Smooth muscle cell (in vitro differentiated cells): ENCODE measurements around the gene FRS3. TPM values are rescaled to one million over a fixed set of nuclear protein-coding genes. Genes with fewer than 3 reads are reported as not detected.

Experiments used
- DNase-seq: peaks from one replicate; lab custom pipeline; 2025; ENCODE audit not compliant: unreplicated experiment; lab: John Stamatoyannopoulos, UW
- H2AFZ ChIP-seq: fragments of 200-600 bp; sonication (generic); 2 replicates; pipeline ENCODE4 v1.6.0; 2016; ENCODE audit warnings: antibody characterized with exemption, low read depth, mild to moderate bottlenecking
- H3F3A ChIP-seq: fragments of 200-600 bp; sonication (generic); 2 replicates; pipeline ENCODE4 v1.6.0; 2017; ENCODE audit warnings: antibody characterized with exemption, low read depth
- H3K27ac ChIP-seq: fragments of 200-600 bp; sonication (generic); 2 replicates; pipeline ENCODE4 v1.5.1; 2016; ENCODE audit warnings: low read depth, mild to moderate bottlenecking
- H3K27me3 ChIP-seq: fragments of 200-600 bp; sonication (generic); 2 replicates; pipeline ENCODE4 v1.6.1; 2016; ENCODE audit warnings: low read depth, mild to moderate bottlenecking
- H3K36me3 ChIP-seq: fragments of 200-600 bp; sonication (generic); 2 replicates; pipeline ENCODE4 v1.5.1; 2016; ENCODE audit warnings: low read depth
- H3K4me1 ChIP-seq: fragments of 200-600 bp; sonication (generic); 2 replicates; pipeline ENCODE4 v1.5.1; 2016; ENCODE audit warnings: low read depth
- H3K4me2 ChIP-seq: fragments of 200-600 bp; sonication (generic); 2 replicates; pipeline ENCODE4 v1.6.0; 2016; ENCODE audit warnings: mild to moderate bottlenecking
- H3K4me3 ChIP-seq: fragments of 200-600 bp; sonication (generic); 2 replicates; pipeline ENCODE4 v1.5.1; 2016; ENCODE audit warnings: mild to moderate bottlenecking
- H3K79me2 ChIP-seq: fragments of 200-600 bp; sonication (generic); 2 replicates; pipeline ENCODE4 v1.6.0; 2016; ENCODE audit warnings: low read depth, mild to moderate bottlenecking
- H3K9ac ChIP-seq: fragments of 200-600 bp; sonication (generic); 2 replicates; pipeline ENCODE4 v1.6.0; 2016; ENCODE audit warnings: low read depth
- H3K9me3 ChIP-seq: fragments of 200-600 bp; sonication (generic); replicated peaks from 2 replicates; pipeline ENCODE4 v1.5.1; 2016; ENCODE audit warnings: low read depth
- H4K20me1 ChIP-seq: fragments of 200-600 bp; sonication (generic); 2 replicates; pipeline ENCODE4 v1.6.0; 2016; ENCODE audit warnings: low read depth
- WGBS: methylation state at CpG from one replicate; pipeline ENCODE4 v1.1.7; 2016; ENCODE audit warnings: low lambda C conversion rate; 5-methylcytosine and 5-hydroxymethylcytosine counted together
- polyA plus RNA-seq: library from polyadenylated mRNA; unstranded; fragments of >200 nt; fragmentation: Nextera tagmentation; extraction: Ambion mirVana; gene quantifications from 2 replicates; pipeline ENCODE4 v1.2.1, GENCODE V29; 2016
- total RNA-seq: library from RNA; depleted of rRNA; stranded (reverse); fragments of >200 nt; gene quantifications from 2 replicates; pipeline ENCODE4 v1.2.3, GENCODE V29; 2014
- TF ChIP-seq, protein P1 (sequence below): fragments of 200-600 bp; sonication (generic); IDR thresholded peaks from 2 replicates; pipeline ENCODE4 v1.5.1; 2017; ENCODE audit warnings: borderline replicate concordance, mild to moderate bottlenecking, antibody characterized with exemption; ENCODE audit not compliant: insufficient read depth, poor library complexity, severe bottlenecking

FRS3 gene
- total and polyA plus RNA-seq, 2 experiments from 2014 or later, result 3.1 to 6.4 TPM

DNA sequence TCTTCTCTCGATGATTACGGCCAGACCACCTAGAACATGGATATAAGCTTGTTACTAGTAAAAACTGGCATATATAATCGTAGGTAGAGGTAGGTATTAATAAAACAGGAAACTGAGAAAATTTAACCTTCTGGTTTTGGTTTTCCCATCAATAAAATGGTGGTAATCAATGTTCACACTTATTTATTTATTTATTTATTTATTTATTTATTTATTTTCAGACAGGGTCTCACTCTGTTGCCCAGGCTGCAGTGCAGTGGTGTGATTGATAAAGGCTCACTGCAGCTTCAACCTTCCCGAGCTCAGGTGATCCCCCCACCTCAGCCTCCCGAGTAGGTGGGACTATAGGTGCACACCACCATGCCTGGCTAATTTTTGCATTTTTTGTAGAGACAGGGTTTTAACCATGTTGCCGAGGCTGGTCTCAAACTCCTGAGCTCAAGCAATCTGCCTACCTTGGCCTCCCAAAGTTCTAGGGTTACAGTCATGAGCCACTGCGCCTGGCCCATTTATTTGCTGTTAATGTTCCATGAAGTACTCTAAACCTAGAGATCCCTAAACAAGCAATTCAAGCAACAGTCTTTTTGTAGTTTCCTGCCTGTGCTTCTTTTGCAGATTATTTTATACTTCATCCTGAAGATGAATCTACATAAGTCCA lies 19.3 kb upstream of the FRS3 start:
- Histone ChIP-seq H2AFZ (no peak overlapping the region), H3K36me3 (no peaks in the 10 kb centered on the region), H3F3A (no peaks in the 10 kb centered on the region), H3K9me3 (no peaks in the 10 kb centered on the region), H4K20me1 (no peaks in the 10 kb centered on the region), H3K27me3 (no peaks in the 10 kb centered on the region), H3K79me2 (no peaks in the 10 kb centered on the region), H3K9ac (no peak overlapping the region), H3K4me2 (no peak overlapping the region), H3K27ac (no peak overlapping the region), H3K4me3 (no peak overlapping the region), H3K4me1 (no peaks in the 10 kb centered on the region)
- WGBS, result 92% methylated on average over 7 of the region's 7 CpGs
- TF ChIP-seq, protein P1, sequence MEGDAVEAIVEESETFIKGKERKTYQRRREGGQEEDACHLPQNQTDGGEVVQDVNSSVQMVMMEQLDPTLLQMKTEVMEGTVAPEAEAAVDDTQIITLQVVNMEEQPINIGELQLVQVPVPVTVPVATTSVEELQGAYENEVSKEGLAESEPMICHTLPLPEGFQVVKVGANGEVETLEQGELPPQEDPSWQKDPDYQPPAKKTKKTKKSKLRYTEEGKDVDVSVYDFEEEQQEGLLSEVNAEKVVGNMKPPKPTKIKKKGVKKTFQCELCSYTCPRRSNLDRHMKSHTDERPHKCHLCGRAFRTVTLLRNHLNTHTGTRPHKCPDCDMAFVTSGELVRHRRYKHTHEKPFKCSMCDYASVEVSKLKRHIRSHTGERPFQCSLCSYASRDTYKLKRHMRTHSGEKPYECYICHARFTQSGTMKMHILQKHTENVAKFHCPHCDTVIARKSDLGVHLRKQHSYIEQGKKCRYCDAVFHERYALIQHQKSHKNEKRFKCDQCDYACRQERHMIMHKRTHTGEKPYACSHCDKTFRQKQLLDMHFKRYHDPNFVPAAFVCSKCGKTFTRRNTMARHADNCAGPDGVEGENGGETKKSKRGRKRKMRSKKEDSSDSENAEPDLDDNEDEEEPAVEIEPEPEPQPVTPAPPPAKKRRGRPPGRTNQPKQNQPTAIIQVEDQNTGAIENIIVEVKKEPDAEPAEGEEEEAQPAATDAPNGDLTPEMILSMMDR, result no peak
- no peak for DNase-seq

DNA sequence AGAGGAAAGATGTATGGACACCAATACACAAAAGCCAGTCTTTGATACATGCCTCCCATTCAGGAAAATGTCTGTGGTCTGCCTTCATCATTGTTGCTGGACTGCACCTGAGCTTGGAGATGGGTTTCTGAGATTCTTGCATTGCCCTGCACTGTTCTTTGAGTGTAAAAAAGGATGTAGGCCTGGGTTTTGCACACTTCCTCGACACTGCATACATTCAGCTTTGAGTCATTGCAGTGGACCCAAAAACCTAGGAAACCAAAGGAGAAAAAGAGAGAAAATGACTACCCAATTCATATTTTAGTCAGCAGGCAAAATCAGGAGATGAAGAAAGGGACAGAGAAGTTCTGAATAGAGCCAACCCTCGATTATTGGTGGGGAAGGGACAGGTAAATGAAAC lies 16.8 kb upstream of the FRS3 start:
- no peak overlapping the region for H3K4me3 ChIP-seq
- H2AFZ ChIP-seq, result no peak overlapping the region
- no peaks in the 10 kb centered on the region for H3K36me3 ChIP-seq
- no peak for DNase-seq
- TF ChIP-seq, protein P1, result no peak
- H3K27ac ChIP-seq, result no peak overlapping the region
- no peaks in the 10 kb centered on the region for H4K20me1 ChIP-seq
- WGBS, result 96% methylated on average over 2 of the region's 2 CpGs
- no peaks in the 10 kb centered on the region for H3K79me2 ChIP-seq
- H3K27me3 ChIP-seq, result no peaks in the 10 kb centered on the region
- H3K4me1 ChIP-seq, result no peaks in the 10 kb centered on the region
- H3K9me3 ChIP-seq, result no peaks in the 10 kb centered on the region
- H3K9ac ChIP-seq, result no peak overlapping the region
- no peak overlapping the region for H3K4me2 ChIP-seq
- no peaks in the 10 kb centered on the region for H3F3A ChIP-seq

DNA sequence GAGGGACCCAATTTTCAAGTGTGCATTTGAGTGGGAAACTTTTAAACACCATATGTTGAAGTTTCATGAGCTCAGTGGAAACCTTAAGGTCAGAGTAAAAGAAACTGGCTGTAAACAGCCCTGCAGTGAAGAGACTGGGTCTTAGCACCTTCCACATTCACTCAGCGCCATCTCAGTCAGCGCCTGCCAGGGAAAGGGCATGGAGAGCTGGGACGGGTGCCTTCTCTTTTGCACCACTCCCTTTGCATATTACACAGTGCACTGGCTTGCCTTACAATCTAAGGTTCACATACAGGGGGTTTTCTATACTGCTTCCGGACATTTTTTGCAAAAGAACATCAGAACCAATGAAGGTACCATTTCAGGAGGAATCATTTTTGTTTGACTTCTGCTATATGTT lies 12.3 kb upstream of the FRS3 start:
- WGBS, result 94% methylated on average over 4 of the region's 4 CpGs
- TF ChIP-seq, protein P1, result no peak
- no peak overlapping the region for H3K4me2 ChIP-seq
- H3K9me3 ChIP-seq, result no peaks in the 10 kb centered on the region
- no peak overlapping the region for H2AFZ ChIP-seq
- H3K27me3 ChIP-seq, result no peaks in the 10 kb centered on the region
- no peak overlapping the region for H3K9ac ChIP-seq
- H3K4me1 ChIP-seq, result no peaks in the 10 kb centered on the region
- no peak overlapping the region for H3K27ac ChIP-seq
- peaks cover 21% of the 10 kb centered on the region for H3F3A ChIP-seq
- H4K20me1 ChIP-seq, result no peaks in the 10 kb centered on the region
- no peak for DNase-seq
- no peak overlapping the region for H3K4me3 ChIP-seq
- H3K36me3 ChIP-seq, result peaks cover 5% of the 10 kb centered on the region
- peaks cover 16% of the 10 kb centered on the region for H3K79me2 ChIP-seq

DNA sequence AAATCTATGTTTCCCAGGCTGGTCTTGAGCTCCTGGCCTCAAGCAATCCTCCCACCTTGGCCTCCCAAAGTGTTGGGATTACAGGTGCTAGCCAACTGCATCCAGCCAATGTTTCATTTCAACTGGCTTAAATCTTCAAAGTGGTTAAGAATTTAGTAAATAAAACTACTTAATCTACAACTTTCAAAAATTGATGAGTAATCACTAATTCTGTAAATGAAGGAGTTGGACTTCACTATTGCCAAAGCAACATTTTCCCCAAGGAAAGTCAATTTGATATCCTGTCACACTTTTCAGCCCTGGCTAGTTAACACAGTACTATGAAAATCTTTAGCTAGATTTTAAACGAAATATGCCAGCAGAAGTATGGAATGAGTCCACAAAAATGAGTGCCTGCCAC lies 11.6 kb upstream of the FRS3 start:
- H3K4me1 ChIP-seq, result no peaks in the 10 kb centered on the region

More for the DNA sequence above, 11.6 kb upstream of the FRS3 start:
- H3K9ac ChIP-seq, result no peak overlapping the region
- peaks cover 5% of the 10 kb centered on the region for H3K36me3 ChIP-seq
- H2AFZ ChIP-seq, result no peak overlapping the region
- H3K4me2 ChIP-seq, result no peak overlapping the region
- no peaks in the 10 kb centered on the region for H3K27me3 ChIP-seq
- TF ChIP-seq, protein P1, result no peak
- no peak overlapping the region for H3K4me3 ChIP-seq
- 84% methylated on average over 1 of the region's 1 CpG for WGBS
- no peak overlapping the region for H3K27ac ChIP-seq
- no peaks in the 10 kb centered on the region for H4K20me1 ChIP-seq
- H3K9me3 ChIP-seq, result no peaks in the 10 kb centered on the region
- DNase-seq, result no peak
- peaks cover 21% of the 10 kb centered on the region for H3F3A ChIP-seq
- H3K79me2 ChIP-seq, result peaks cover 16% of the 10 kb centered on the region
